Measurements from ENCODE around the gene CD82. TPM values are rescaled to one million over a fixed set of nuclear protein-coding genes. Genes with fewer than 3 reads are reported as not detected.

CD82 gene
- polyA plus RNA-seq, 4 donors: 5.1 to 24.8 (median 16.9) TPM

DNA sequence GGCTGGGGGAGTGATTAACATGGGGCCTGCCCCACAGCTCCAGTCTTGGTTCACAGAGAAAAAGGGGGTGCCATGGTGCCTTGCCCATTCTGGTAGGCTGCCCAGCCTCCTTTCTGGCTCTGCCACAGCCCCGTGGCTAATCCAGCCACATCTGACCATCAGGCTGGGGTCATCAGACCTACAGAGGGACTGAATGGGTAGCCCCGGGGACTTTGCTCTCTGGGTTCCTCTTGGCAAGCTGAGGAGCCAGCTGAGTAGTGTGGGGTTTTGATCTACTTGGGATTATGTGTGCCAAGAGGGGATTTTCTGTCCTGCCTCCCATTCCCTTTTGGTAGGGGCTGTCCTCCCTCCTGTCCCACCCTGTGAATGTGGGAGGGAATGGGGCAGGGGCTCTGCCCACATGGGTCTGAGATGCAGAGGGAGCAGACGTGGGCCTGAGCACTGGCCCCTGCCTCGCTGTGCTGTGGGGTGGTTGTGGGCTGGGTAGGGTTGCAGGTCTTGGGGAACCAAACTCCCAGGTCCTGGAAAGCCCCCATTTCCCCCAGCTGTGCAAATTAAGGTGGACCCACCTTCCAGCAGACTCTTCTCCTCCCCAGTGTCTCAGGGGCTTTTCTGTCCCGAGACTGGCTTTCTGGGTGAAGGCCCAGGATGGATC is 32.0 kb downstream of the CD82 start:
- DNase-seq (ENCODE audit: low read depth in 4 of 4, low spot score in 3 of 4): no peak

DNA sequence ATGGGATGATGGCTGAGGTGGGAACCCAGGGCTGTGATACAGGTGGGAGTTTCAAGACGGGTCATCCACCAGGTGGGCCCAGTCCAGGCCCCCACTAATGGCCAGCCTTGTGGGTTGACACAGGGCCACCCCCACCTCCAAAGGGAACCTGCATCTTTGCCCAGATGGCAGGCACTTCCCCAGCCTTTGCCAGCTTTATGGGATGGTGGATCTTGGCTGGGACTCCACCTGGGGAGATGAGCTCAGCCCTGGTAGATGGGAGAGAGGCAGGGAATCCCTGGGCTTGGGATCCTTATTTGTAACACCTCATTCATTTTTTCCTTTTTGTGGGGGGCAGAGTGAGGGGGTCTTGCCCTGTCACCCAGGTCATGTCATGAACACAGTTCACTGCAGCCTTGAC is 33.4 kb downstream of the CD82 start:
- no peak for DNase-seq (ENCODE audit: low read depth in 4 of 4, low spot score in 3 of 4)

DNA sequence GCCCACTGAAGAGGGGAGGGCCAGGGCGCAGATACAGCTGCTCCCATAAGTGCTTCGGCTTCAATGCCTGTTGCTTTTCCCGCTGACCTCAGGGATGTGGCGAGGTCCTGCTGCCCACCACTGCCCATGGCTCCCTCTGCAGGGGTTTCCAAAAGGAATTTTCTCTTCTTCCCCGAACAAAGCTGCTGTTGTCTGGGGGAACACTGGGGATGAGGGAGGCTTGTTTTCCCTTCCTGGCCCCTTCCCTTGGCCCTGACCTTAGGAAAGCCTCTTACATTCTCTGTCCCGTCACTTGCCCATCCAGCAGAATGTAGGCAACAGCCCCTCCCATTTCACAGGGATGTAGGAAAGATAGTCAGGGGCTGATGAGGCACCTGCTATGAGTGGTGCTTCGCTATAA is 34.8 kb downstream of the CD82 start:
- DNase-seq (ENCODE audit: low read depth in 4 of 4, low spot score in 3 of 4): no peak

DNA sequence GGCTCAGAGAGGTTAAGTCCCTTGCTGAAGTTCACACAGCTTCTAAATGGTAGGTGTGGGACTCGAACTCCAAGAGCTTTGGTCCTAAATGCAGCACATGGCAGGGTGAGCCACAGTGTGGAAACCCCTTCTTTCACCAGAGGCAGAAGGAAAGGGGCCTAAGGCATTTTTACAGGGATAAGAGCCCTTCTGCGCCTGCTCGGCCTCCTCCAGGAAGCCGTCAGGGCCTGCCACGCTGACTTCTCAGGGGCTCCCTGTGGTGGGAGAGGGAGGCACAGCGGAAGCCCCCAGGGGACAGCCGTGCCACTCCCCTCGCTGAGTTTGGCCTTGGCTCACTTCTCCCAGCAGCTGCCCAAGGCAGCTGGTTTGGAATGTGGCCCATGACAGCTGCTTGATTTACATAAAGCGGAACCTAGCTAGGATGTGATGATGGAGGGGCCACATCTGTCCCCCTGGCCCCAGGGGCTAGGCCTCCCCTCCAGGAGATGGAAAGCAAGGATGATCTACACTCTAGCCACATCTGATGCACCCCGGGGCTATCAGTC is 35.4 kb downstream of the CD82 start:
- no peak for DNase-seq (ENCODE audit: low read depth in 4 of 4, low spot score in 3 of 4)

DNA sequence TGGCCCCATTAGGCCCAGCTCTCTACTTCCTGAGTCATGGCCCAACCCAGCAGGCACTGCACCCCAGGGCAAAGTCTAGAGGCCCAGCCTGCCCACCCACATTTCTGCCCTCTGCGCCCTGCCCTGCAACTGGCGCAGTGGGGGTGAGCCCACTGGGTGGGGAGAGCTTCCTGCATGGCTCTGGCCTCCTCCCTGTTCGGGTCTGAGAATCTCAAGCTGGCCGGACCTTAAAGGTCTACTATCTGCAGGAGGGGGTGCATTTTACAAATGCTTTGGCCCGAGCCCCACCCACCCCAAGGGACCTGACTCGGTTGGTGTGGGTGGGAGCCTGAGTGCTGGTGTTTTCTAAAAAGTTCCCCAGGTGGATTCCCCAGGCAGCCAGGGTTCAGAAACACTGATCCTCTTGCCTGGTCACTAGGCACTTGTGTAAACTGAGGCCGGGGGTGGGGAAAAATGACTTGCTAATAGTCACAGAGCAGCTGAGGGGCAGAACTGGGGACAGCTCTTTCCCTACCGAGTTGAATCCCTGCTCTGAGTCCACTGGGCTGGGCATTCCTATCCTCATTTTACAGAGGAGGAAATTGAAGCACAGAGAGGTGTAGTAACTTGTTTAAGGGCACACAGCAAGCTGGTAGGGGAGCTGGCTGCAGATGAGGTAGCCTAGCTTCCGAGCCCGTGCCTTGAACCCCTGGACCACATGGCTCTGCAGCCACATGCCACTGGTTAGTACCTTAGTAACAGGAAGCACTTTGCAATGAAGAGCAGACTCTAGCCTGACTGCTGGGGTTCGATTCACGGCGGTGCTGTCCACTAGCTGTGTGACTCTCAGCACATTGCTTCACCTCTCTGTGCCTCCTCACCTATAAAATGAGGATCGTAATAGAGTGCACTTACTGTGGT is 36.3 kb downstream of the CD82 start:
- no peak for DNase-seq (ENCODE audit: low read depth in 4 of 4, low spot score in 3 of 4)

DNA sequence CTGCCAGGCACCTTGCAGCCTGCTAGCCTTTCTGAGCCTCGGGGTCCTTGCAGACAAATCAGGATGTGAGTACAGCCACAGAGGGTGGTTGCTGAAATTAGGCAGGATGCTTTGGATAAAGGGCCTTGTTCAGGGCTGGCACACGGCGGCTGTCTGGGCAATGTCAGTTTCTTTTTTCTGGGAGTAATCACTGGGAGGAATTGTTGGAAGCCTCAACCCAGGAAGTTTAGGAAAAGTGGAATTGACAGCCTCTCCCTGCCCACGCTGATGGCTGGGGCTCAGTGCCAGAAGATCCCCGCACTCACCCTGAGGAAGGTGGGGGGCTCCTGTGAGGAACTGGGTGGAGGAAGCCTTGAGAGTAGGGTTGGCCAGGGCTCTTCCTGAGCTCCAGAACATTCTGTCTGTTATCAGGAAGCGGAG is 37.4 kb downstream of the CD82 start:
- DNase-seq (ENCODE audit: low read depth in 4 of 4, low spot score in 3 of 4): no peak

DNA sequence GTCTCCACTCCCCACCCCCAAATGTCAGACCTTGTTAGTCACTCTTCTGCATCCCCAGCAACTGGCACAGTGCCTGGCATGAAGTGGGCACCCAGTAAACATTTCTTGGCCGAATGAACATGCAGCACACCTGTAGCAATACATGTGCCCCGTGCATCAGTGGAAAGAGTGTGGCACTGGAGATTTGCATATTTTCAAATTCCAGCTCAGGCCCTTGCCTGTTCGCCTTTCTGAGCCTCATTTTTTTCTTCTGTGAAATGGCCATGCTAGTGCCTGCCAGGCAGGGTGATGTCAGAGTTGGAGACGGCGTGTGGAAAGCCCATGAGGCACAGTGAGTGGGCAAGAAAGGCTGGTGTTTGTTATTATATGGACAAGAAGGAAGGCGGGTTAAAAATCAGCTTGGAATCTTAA is 38.7 kb downstream of the CD82 start:
- no peak for DNase-seq (ENCODE audit: low read depth in 4 of 4, low spot score in 3 of 4)

DNA sequence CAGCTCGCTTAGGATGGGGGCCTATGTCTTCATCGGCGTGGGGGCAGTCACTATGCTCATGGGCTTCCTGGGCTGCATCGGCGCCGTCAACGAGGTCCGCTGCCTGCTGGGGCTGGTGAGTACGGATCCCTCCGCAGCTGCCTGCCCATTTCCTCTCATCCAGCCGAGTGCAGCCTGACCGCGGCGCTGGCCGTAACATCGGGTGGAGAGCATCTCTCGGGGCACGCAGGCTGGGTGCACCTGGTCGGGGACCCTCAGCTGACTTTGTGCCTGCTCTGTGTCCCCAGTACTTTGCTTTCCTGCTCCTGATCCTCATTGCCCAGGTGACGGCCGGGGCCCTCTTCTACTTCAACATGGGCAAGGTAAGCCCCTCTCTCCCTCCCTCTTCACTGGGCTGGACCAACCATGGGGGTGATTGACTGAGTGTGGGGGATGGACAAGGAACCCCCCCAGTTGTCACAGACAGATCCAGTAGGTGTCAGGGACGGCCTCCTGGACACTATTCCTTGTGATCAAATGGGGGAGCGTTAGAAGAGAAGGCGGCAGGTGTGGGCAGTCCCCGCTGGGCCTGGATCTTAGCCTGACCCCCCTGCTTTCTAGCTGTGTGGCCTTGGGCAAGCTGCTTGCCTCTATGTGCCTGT is 39.7 kb downstream of the CD82 start:
- no peak for DNase-seq (ENCODE audit: low read depth in 4 of 4, low spot score in 3 of 4)

DNA sequence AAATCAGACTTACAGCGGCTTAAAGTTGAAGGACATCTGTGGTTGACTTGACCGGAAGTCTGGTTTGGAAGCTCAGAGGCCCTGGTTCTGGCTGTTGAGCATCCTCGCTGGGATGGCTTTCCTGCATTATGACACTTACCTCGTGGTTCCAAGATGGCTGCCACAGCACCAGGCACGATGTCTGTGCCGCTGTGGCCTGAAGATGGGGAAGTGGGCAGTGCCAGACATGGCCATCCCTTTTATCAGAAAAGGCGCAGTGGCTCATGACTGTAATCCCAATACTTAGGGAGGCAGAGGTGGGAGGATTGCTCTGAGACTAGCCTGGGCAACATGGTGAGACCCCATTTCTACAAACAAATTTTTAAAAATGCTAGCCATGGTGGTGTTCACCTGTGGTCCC is 40.5 kb downstream of the CD82 start:
- DNase-seq (ENCODE audit: low read depth in 4 of 4, low spot score in 3 of 4): no peak

DNA sequence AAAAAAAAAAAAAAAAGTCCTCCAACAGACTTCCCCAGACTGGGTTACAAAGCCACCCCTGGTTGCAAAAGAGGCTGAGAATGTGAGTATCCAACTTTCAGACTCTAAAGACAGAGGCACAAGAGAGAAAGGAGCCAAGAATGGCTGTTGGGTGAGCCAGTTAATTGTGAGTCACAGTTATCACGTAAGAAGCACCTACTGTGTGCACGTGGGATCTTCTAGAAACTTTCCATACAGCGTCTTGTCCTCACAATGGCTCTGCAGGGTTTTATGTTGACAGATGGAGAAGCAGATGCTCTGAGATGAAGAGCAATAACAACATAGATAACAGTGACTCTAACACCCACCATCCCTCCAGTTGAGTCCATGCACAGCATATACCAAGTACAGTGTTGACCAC is 41.0 kb downstream of the CD82 start:
- DNase-seq (ENCODE audit: low read depth in 4 of 4, low spot score in 3 of 4): no peak

DNA sequence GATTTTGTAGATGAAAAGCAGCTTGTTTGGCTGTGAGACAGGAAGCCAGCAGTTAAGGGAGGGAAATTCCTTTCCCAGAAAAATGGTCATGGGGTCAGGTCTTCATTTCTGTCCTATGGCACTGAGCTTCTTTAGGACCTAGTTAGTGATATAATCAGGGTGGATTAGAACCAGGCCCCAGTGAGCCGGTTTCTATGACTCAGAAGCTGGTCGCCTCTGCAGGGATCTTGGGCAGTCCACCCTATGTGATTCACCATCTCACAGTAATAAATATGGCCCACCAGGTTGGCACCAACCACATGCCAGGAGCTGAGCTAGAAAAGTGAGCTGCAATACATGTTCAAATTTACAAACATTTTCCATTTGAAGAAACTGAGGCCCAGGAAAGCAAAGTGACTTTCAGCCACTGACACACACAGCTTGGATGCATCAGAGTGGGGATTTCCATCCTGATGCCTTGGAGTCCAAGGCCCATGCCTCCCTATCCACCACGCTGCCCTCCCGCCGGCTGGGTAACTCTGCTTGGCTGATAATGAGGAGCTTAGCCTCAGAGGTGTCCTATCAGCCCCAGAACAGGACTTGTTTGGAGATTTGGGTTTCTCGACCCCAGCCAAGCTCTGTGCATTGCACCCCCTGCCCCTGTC is 42.0 kb downstream of the CD82 start:
- no peak for DNase-seq (ENCODE audit: low read depth in 4 of 4, low spot score in 3 of 4)

DNA sequence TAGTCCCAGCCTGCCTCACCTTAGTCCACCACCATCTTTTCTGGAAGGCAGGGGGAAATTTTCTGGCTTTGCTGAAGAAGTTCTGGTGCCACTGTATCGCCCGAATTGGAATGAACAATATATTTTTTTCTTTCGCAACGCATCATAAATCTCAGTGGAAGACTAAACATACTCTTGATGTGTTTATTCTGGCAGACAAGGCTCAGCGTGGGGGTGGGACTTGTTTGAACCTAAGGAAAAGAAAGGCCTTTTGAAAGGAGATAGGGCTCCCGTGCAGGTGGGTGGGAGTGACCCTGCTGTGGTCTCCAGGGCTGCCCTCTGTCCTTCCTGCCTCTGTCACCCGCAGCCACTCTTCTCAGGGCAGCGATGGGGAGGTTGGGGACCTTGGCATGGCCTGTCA is 42.5 kb downstream of the CD82 start:
- DNase-seq (ENCODE audit: low read depth in 4 of 4, low spot score in 3 of 4): peak in 2 of 4 donors; percentile 40 to 63

DNA sequence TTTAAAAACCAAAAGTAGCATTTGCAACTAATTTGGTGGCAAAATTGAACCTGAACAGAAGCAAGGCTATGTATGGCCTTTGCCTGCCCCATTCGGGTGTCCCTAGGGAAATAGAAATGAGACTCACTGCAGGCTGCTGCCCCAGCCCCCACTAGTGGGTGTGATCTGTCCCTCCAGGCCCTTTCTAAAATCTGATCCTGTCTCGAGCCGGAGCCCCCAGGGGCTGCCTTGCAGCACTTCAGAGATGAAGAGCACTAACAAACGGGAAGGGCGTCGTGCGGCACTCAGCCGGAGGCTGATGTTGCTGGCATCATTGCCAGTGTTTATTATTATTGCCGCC is 43.2 kb downstream of the CD82 start:
- no peak for DNase-seq (ENCODE audit: low read depth in 4 of 4, low spot score in 3 of 4)

DNA sequence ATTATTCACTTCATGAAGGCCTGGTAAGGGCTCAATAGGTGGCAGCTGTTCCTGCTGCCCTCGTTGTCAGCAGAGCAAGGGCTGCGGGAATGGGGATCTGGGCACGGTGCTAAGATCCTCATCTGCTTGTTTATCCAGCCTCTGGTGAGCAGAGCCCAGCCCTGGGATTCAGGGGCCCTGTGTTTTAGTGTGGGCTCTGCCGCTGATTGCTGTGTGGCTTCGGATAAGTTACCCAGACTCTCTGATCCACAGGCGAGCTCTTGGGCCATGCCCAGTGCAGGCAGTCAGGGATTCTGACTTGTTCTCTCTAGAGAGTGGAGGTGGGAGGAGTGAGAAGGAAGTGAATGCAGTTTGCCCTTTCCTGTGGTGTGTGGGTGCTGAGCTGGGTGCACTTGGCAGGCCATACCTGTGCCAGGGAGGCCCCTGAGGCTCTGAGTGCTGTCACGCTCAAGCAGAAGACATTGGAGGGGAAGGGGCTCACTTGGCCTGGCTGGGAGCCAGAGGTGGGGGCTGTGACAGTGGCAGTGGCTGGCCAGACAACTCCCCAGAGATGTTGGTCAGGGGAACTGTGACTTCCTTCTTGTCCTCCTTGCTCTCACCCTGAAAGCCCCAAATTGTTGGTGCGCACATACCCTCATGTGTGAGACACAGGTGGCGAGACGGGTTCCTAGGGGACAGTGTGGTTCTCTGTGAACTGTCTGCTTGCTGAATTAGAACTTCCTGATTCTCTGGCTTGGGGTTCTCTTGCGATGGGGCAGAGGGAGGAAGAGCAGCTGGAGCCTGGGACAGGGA is 43.7 kb downstream of the CD82 start:
- DNase-seq (ENCODE audit: low read depth in 4 of 4, low spot score in 3 of 4): no peak

DNA sequence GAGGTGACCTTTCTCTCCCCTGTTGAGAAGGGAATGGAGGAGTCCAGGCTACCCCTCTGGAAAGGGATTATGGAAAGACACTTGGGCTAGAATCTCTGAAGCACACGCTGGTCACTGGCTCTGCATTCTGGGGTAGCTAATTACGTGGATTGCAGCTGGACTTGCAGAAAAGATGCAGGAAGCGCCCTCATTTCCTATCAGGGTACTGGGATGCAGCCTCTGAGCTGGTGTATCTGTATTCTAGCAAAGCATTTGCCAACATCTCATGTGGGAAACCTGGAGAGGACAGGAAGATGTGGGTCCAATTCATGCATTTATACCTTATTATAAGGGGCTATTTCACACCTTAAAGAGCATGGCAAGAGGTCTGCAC is 44.3 kb downstream of the CD82 start:
- DNase-seq (ENCODE audit: low read depth in 4 of 4, low spot score in 3 of 4): no peak

DNA sequence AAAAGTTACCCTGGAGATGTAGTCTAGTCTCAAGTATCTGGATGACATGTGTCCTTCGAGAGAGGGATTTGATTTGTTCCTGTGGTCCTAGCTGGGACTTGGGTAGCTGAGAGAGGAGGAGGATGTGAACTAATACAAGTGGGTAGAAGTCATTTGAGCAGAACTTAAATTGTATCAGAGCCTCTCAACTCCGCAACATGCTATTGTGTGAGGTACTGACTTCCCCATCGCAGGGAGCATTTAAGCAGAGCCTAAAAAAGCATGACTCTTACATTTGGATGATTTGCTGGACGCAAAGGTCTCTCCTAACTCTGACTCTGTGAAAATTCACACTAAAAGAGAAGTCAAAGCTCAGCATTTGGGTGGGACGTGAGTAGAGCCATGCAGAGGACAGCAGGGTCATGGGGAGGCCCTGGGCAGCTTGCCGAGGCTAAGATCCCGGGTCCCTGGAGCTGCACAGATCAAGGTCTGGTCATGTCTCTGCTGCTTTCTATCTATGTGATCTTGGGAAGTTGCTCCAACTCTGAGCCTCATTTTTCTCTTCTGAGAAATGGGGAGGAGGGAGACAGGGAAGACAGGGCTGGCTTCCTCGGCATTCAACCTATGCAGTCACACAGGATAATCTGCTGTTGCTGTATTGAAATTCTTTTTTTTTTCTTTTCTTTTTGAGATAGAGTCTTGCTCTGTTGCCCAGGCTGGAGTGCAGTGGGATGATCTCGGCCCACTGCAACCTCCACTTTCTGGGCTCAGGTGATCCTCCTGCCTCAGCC is 44.9 kb downstream of the CD82 start:
- no peak for DNase-seq (ENCODE audit: low read depth in 4 of 4, low spot score in 3 of 4)

DNA sequence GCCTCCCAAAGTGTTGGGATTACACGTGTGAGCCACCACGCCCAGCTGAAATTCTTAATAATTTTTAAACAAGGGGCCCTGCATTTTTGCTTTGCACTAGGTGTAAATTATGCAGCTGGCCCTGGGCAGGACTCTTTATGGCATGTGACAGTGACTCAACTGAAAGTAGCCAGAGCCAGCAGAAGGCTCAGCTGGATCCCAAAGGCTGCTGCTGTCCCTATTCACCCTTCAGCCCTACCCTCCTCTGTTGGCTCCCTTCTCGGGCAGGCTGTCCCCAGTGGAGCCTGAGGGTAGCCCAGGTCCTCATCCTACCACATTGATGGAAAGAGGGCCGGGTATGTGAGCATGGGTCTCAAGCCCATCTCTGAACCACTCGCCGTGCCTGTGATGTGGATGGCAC is 45.6 kb downstream of the CD82 start:
- no peak for DNase-seq (ENCODE audit: low read depth in 4 of 4, low spot score in 3 of 4)

DNA sequence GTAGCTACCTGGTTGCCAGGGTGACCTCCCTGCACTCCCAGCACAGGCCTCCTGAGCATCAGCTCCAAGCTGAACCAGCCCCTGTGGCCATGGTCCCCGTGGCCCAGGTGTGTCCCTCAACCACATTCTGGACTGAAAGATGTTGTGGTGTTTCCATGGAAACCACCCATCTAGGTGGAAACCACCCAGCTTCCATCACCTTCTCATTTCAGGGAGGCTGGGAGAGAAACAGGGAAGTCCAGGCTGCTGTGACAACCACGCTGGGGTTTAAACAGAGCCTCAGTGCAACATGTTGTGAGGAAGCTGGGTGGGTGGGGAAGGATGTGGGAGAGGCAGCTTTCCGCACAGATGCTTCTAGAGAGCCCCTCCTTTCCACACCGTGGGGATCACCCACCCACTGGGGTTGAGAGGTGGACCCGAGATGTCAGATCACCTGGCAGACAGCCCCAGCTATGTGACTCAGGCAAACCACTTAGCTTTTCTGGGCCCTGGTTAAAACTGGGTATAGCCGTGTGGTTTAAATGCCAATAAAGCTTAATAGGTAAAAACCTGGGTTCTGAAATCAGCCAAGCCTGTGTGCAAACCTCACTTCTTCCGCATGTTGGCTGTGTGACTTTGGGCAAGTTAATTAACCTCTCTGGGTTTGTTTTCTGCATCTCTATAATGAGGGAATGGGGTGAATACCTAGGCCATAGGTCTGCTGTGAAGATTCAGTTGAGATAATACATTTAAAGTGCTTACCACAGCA is 46.4 kb downstream of the CD82 start:
- no peak for DNase-seq (ENCODE audit: low read depth in 4 of 4, low spot score in 3 of 4)

DNA sequence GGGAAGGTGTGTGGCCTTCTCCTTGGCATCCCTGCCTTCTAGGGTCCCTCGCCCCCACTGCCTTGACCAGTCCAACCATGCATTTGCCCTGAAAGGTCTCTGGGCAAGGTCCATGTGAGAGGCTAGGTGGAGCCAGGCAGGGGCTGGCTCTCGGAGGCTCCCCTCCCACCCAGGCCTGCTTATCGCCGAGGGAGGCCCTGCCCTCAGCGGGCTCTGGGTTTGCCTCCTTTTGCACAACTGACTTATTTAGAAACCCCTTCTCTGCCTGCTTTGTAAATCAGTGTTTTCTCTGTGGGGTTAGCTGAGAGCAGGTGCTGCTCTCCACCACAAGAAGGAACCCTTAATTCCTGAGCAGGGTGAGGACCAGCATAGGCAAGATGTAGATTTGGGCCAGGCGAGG is 47.7 kb downstream of the CD82 start:
- DNase-seq (ENCODE audit: low read depth in 4 of 4, low spot score in 3 of 4): no peak

Measured in left renal pelvis (tissue), 4 donors.